Skin epidermis (tissue), 12 donors: ENCODE data around the gene MAB21L4.

Experiments
- H3K27ac ChIP-seq, 21 experiments: fragments of 200-600 bp; sonication (generic) in 11 of 21; one replicate each; pipeline ENCODE4 v1.5.0; 2020; ENCODE audit warnings: mild to moderate bottlenecking in 3 of 21, inconsistent platforms in 2 of 21, moderate library complexity in 2 of 21
- H3K4me3 ChIP-seq, 7 experiments: fragments of 200-600 bp; sonication (generic) in 2 of 7; one replicate each; pipeline ENCODE4 v1.5.0; 2020; ENCODE audit warnings: inconsistent platforms in 2 of 7, mild to moderate bottlenecking in 2 of 7, moderate library complexity in 1 of 7

MAB21L4 gene

DNA sequence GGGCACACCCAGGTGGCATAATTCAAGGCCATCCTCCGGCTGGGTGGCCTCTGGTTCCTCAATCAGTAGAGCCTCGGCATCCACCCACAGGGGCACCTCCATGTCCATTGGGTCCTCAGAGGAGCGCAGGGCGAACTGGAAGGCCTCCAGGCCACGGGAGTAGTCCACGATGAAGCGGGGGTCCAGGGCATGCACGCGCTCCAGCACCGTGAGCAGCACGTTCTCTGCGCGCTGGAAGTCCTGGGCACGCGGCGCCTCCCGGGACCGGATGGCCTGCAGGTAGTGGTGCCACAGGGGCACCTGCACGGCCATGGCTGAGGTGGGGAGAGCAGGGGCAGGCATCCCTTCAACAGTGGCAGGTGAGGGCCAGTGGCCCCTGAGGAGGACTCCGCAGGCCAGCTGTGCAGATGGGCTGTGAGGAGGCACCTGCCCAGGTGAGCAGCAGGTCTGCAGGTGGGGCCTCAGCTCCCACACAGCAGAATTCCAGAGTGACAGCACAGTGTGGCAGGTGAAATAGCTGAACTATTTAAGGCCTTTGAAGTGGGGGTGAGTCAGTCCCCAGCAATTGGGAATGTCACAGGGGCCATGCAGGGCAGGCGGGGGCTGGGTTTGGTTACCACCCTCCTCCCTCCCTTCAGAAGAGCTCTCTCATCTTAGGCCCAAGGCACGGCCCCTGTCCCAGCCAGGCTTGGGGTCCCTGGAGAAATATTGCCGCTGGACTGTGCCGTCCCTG lies at the start of gene MAB21L4:
TSS of gene MAB21L4 (minus strand) at position 501 of the 733 bp plus-strand sequence. CDS start at position 342, 159 bp downstream.
- Histone ChIP-seq H3K27ac (peak within 1 kb of the TSS in 16 of 21 experiments; percentile 18 to 83 (median 68)), H3K4me3 (peak within 1 kb of the TSS; percentile 2 to 28 (median 19))

DNA sequence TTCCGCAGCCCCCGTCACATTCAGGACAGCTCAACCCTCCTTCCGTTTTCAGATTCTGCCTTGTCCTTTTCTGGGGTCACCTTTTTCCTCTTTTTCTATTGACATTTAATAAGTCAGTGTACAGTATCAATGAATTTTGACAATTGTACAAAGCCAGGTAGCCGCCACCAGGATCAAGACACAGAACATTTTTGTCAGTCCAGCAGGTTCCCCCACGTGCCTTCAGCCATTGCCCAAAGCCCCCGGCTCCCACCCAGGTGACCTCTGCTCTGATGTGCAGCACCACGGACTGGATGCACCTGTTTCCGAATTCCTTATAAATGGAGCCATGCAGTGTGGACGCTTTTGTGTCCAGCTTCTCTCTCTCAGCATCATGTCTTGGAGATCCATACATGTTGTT lies 40.1 kb upstream of the MAB21L4 start:
- Histone ChIP-seq H3K4me3 (no peak overlapping the region), H3K27ac (no peak overlapping the region)

DNA sequence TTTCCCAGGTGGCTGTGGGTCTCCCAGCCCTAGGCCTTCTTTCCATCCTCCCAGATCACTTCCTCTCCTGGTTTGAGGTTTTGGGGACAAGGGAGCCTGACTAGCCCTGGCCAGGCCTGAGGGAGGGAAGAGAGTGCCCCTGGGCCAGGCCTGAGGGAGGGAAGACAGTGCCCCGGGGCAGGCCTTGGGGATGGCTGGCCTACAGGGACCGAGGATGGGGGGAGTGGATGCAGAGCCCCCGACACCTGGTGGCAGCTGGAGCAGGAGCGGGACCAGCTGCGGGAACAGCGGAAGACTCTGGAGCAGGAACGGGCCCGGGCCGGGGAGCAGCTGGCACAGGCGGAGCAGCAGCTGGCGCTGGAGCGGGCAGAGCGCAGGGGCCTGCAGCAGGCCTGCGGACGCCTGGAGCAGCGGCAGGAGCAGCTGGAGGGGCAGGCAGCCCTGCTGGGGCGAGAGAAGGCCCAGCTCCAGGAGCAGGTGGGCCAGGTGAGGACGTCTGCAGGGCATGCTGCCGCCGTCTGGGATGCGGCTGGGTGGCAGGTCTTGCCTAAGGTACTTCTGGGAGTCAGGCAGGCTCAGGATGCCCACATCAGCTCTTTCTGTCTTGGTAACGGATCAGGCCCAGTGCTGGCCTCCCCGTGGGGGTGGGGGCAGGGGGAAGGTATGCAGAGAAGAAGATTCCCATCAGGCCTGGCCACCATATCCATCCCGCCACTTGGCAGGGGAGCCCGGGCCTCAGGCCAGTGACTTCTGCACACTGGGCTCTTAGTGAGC lies 39.3 kb upstream of the MAB21L4 start:
- Histone ChIP-seq H3K27ac (no peak overlapping the region), H3K4me3 (no peak overlapping the region)

DNA sequence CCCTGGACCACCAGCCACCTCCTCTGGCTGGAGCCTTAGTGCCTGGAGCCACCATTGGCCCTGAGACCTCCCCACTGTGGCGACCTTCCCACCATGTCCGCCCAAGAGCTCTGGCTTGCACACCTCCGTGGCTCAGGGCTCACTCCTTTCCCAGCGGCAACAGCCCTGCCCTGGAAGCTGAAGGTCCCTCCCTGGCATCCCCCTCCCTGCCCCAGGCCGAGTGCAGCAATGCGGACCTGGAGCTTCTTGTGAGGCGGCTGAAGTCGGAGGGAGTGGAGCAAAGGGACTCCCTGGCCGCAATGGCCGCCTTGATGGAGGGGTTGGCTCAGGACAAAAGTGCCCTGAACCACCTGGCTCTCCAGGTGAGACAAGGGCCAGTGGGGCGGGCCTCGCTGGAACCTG lies 38.7 kb upstream of the MAB21L4 start:
- Histone ChIP-seq H3K27ac (no peak overlapping the region), H3K4me3 (no peak overlapping the region)

GRCh38 chr2:240933966-240934700 lies 38.2 kb upstream of the MAB21L4 start:
- H3K27ac ChIP-seq: no peak overlapping the region
- H3K4me3 ChIP-seq: no peak overlapping the region

DNA sequence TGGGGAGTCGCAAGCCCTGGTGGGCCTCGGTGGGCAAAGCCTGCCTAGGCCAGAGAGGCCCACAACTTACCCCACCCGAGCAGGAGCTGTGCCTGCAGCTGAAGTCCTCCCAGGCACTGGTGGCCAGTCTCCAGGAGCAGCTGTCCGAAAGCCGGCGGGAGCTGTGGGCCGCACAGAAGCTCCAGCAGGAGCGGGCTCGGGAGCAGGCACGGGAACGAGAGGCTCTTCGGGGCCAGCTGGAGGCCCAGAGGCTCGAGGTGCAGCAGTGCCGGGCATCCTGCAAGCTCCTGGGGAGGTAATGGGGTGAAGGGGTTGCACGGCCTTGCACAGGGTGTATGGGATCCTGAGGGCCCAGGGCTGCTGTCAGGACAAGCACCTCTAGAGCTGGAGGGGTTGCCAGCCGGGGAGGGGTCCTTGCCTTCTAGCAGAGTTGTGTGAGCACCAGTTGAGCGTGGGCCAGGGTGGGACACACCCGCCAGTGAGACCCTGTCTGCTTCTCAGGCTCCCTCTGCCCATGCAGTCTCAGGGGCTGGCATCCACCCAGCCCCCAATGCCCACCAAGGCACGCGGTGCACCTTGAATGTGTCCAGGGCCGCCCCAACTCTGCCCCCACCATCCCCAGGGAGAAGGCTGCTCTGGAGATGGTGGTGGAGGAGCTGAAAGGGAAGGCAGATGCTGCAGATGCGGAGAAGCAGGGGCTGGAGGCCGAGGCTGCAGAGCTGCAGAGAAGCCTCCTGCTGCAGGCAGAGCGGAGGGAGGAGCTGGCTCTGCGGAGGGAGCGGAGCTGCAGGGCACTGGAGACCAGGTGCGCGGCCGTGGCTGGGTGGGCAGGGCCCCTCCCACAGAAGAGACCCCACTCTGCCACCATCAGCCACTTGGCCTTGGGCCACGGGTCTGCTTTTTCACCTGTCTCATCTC lies 37.4 kb upstream of the MAB21L4 start:
- Histone ChIP-seq H3K4me3 (no peak overlapping the region), H3K27ac (no peak overlapping the region)

DNA sequence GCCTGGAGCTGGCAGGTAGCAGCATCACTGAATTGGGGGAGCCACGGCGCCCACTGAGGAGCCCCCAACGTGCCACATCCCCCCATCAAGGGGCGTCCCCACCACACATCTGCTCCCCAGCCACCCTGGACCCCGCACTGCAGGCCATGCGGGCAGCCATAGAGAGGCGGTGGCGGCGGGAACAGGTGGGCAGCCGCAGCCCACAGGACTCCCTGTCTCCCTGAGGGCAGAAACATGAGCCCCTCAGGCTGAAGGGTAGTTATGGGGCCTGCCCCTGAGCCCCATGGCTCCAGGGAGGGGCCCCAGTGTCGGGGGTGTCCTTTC lies 36.7 kb upstream of the MAB21L4 start:
- Histone ChIP-seq H3K4me3 (no peak overlapping the region), H3K27ac (no peak overlapping the region)

DNA sequence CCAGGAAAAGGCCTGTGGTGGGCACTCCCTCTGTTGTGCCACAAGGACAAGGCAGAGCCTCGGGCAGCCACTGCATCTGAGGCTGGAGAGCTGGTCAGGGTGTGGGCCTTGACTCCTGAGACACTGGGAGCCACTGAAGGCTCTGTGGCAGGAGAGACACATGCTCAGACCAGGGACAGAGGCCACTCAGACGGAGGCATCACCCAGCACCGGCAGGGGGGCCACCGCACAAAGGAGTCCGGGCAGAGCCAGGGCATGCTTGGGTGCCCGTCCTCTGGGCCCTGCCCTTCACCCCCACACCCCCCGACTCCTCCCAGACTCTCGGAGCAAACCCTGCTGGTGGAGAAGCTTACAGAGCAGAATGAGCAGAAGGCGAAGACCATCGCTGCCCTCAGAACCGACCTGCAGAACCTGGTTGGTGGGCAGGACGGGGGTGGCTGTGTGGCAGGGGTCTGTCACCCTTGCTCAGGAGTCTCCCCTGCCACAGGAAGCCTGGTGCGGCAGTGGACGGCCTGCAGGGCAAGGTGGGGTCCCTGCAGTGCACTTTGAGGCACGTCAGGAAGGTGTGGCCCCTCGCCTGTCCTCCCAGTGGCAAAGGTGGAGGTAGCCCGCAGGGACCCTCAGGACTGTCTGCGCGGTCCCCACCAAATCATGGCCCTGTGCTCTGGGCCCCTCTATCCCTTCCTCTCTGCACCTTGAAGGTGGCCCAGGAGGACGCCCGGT lies 36.2 kb upstream of the MAB21L4 start:
- Histone ChIP-seq H3K4me3 (no peak overlapping the region), H3K27ac (no peak overlapping the region)

GRCh38 chr2:240931319-240931949 lies 35.5 kb upstream of the MAB21L4 start:
- no peak overlapping the region for H3K4me3 ChIP-seq

DNA sequence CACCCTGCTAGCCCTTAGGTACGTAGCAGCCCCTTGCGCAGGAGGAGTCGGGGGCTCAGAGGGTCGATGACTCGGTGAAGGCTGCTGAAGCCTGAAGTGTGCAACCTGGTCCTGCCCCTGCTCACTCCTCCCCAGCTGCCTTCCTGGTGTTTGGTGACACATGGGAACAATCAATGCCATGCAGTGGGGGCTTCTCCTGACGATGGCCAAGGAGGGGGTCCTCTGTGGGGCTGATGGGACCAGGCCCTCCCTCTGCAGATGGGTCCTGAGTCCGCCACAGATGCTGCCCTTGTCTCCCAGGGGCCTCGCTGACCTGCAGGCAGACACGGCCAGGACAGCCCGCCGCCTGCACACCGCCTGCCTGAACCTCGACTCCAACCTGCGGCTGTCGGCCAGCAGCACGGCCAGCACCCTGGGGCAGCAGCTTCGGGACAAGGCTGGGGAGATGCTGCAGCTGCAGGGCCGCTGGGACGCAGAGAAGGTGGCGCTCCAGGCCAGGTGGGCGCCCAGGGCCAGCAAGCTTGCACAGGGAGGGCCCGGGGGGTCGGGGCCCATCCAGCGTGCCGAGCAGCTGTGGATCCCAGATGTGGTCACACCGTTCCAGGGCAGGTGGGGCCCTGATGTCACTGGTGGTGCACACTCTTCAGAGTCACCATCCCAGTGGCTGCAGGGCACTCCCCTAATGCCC lies 34.8 kb upstream of the MAB21L4 start:
- Histone ChIP-seq H3K4me3 (no peak overlapping the region), H3K27ac (no peak overlapping the region)

More at GRCh38 chr2:240931319-240931949, 35.5 kb upstream of the MAB21L4 start:
- no peak overlapping the region for H3K27ac ChIP-seq

GRCh38 chr2:240930096-240930630 lies 34.2 kb upstream of the MAB21L4 start:
- Histone ChIP-seq H3K27ac (no peak overlapping the region), H3K4me3 (no peak overlapping the region)

DNA sequence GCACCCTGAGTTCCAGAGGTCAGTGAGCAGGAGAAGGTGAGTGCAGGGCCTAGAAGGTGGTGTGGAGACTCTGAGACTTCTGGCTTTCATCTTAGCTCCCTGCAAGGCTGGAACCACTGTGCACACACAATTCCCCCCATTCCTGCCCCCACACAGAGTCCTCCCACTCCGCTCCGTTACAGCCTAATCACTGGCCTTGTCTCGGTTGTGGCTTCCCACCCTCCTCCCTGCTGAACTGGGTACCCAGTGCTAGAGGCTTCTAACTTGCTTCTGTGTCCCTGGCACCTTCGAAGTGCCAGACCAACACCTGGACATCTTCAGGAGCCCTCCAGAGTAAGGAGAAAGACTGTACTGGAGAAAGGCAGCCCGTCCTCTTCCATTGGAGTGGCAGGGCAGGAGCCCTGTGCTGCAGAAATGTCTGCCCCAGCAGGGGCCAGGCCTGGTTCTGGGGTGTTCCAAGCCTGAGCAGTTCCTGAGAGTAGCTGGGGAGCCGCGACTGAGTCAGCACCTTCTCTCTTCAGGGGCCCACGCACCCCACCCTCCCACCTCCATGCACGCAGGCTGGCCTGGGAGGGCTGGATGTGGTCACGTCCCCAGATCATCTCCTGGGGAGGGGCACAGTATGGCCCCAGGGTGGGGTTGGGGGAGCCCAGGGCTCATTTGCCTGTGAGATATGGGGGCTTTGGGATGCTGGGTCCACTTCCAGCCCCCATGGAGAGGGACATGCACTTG lies 33.6 kb upstream of the MAB21L4 start:
- H3K4me3 ChIP-seq: no peak overlapping the region

GRCh38 chr2:240928476-240929363 lies 32.8 kb upstream of the MAB21L4 start:
- Histone ChIP-seq H3K27ac (no peak overlapping the region), H3K4me3 (no peak overlapping the region)

More for the DNA sequence above, 33.6 kb upstream of the MAB21L4 start:
- H3K27ac ChIP-seq: no peak overlapping the region

DNA sequence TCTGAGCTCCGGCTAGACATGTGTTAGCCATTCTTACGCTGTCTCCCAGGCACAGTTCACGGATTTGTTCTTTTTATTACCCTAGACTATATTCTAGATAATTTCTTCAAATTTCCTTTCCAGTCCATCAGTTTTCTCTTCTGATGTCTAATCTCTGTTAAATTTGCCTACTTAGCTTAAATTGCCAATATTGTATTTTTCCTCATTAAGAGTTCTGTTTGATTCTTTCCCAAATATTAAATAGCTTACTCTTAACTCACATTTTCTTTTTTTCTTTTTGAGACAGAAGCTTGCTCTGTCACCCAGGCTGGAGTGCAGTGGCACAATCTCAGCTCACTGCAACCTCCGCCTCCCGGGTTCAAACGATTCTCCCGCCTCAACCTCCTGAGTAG lies 31.4 kb upstream of the MAB21L4 start:
- Histone ChIP-seq H3K27ac (no peak overlapping the region), H3K4me3 (no peak overlapping the region)

GRCh38 chr2:240926516-240927389 lies 30.8 kb upstream of the MAB21L4 start:
- Histone ChIP-seq H3K27ac (peak overlapping the region in 1 of 21 experiments; percentile 50), H3K4me3 (no peak overlapping the region)
